Measurements from ENCODE around the gene PARM1. TPM values are rescaled to one million over a fixed set of nuclear protein-coding genes. Genes with fewer than 3 reads are reported as not detected.

The PARM1 gene
- total and polyA plus RNA-seq, 8 donors = 1.8 to 24.6 (median 8.4) TPM

DNA sequence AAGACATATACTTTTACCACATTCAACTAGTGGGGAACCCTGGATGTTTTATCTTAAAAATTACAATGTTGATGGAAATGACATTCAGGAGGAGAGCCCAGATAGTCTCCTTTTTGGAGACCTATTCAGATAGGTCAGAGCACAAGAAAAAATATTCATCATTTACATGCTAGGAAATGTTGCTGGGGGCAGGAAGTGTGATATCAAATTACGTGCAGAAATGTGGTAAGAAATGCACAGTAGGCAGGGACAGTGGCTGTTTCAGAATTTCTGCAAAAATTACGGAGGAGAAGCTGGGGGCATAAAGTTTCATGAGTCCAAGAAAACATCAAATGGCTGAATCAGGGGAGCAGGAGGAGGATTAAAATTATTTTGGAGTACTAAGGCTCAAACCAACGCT, 8.2 kb downstream of the PARM1 start:
- Histone ChIP-seq H3K4me3 (no peak overlapping the region), H3K27ac (no peak overlapping the region), H3K9me3 (no peaks in the 10 kb centered on the region), H3K36me3 (no peaks in the 10 kb centered on the region), H3K27me3 (no peaks in the 10 kb centered on the region), H3K4me1 (no peaks in the 10 kb centered on the region)
- intact Hi-C loops (cut with DNase I; ENCODE audit: low total_unique reads) = no loop called here
- DNase-seq = no peak
- WGBS, 5 donors = 79 to 85% (median 80%) methylated on average over 3 of the region's 3 CpGs
- no peak for TF ChIP-seq POLR2AphosphoS5 (IDR thresholded peaks at IDR 0.05)
- no peak for TF ChIP-seq POLR2A (IDR thresholded peaks at IDR 0.05)
- TF ChIP-seq, protein P1, sequence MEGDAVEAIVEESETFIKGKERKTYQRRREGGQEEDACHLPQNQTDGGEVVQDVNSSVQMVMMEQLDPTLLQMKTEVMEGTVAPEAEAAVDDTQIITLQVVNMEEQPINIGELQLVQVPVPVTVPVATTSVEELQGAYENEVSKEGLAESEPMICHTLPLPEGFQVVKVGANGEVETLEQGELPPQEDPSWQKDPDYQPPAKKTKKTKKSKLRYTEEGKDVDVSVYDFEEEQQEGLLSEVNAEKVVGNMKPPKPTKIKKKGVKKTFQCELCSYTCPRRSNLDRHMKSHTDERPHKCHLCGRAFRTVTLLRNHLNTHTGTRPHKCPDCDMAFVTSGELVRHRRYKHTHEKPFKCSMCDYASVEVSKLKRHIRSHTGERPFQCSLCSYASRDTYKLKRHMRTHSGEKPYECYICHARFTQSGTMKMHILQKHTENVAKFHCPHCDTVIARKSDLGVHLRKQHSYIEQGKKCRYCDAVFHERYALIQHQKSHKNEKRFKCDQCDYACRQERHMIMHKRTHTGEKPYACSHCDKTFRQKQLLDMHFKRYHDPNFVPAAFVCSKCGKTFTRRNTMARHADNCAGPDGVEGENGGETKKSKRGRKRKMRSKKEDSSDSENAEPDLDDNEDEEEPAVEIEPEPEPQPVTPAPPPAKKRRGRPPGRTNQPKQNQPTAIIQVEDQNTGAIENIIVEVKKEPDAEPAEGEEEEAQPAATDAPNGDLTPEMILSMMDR (IDR thresholded peaks at IDR 0.05) = no peak
- TF ChIP-seq EP300 (IDR thresholded peaks at IDR 0.05) = no peak

DNA sequence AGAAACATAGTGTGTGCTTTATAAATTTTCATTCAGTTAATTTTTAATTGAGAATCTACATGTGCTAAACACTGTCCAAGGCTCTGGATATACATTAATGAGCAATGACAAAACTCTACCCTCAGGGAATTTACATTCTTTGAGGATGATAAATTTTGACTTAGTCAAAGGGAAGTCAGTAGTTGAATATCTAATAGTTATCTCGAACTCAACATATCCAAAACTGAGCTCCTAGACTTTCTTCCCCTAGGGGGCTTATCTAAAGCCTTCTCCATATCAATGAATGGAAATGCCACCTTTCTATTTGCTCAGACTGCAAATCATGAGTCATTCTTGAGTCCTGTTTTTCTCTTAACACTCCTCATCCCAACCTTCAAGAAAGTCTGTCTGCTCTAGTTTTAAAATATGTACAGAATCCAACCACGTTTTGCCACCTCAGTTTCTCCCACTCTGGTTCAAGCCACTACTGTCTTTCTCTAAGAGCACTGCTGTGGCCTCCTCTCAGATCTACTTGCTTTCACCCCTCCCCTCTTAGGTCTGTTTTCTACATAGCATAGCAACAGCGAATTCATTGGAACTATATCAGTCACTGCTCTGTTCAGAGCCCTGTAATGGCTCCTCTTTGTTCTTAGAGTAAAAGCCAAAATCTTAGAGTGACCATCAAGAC, 9.5 kb downstream of the PARM1 start:
- Histone ChIP-seq H3K4me3 (no peak overlapping the region), H3K36me3 (no peaks in the 10 kb centered on the region), H3K27me3 (no peaks in the 10 kb centered on the region), H3K9me3 (no peaks in the 10 kb centered on the region), H3K4me1 (no peaks in the 10 kb centered on the region), H3K27ac (no peak overlapping the region)
- 72 to 90% (median 83%) methylated on average over 3 of the region's 3 CpGs for WGBS, 5 donors
- TF ChIP-seq EP300 (IDR thresholded peaks at IDR 0.05) = no peak
- intact Hi-C loops (cut with DNase I; ENCODE audit: low total_unique reads) = no loop called here
- DNase-seq = no peak

DNA sequence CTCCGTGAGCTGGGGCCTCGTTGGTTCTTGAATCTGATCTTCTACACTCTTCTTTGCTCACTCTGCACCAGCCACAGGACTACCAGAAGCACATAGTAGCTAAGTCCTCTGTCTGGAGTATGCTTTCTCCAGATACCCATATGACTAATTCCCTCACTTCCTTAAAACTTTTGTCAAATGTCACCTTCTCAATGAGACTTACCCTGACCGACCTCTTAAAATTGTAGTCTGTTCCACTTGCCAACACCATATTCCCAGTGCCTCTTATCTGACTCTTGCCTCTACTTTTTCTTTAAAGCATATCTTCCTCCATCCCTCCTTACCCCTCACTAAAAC, 10.0 kb downstream of the PARM1 start:
- WGBS, 5 donors = 88 to 96% (median 91%) methylated on average over 3 of the region's 3 CpGs
- no peaks in the 10 kb centered on the region for H3K9me3 ChIP-seq
- H3K36me3 ChIP-seq = no peaks in the 10 kb centered on the region
- H3K27me3 ChIP-seq = no peaks in the 10 kb centered on the region
- H3K4me1 ChIP-seq = no peaks in the 10 kb centered on the region
- no peak overlapping the region for H3K4me3 ChIP-seq
- no peak for TF ChIP-seq POLR2A (IDR thresholded peaks at IDR 0.05)
- TF ChIP-seq, protein P1 (IDR thresholded peaks at IDR 0.05) = no peak
- no peak for TF ChIP-seq EP300 (IDR thresholded peaks at IDR 0.05)
- no peak for TF ChIP-seq POLR2AphosphoS5 (IDR thresholded peaks at IDR 0.05)
- DNase-seq = no peak
- no peak overlapping the region for H3K27ac ChIP-seq
- intact Hi-C loops (cut with DNase I; ENCODE audit: low total_unique reads) = no loop called here

DNA sequence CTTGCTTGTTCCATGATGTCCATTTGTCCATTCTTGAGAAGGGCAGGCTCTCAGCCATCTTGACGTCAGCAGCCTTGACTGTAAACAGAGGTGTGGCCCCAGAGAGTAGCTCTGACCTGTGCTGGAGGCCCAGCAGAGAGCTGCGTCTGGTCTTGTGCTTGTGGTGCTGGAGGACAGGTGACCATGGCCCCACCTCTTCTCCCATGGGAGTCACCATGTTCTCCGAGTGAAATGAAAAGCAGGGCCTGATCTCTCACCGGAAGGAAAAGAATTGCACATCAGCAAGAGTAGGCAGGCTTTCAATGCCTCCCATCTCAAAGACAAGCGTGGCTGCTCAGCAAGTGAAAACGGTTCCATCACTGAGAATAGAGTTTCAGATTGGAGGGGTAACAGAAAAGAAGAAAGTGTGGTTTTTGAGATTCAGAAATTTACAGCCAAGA, 11.5 kb downstream of the PARM1 start:
- no peak overlapping the region for H3K4me3 ChIP-seq
- H3K36me3 ChIP-seq = no peaks in the 10 kb centered on the region
- H3K27ac ChIP-seq = no peak overlapping the region
- TF ChIP-seq POLR2A (IDR thresholded peaks at IDR 0.05) (no peak), POLR2AphosphoS5 (IDR thresholded peaks at IDR 0.05) (no peak), EP300 (IDR thresholded peaks at IDR 0.05) (no peak)
- TF ChIP-seq, protein P1 (IDR thresholded peaks at IDR 0.05) = no peak
- no peaks in the 10 kb centered on the region for H3K27me3 ChIP-seq
- intact Hi-C loops (cut with DNase I; ENCODE audit: low total_unique reads) = no loop called here
- 65 to 75% (median 67%) methylated on average over 6 of the region's 6 CpGs for WGBS, 5 donors
- no peaks in the 10 kb centered on the region for H3K4me1 ChIP-seq
- DNase-seq = peak; percentile 30 to 70
- H3K9me3 ChIP-seq = no peaks in the 10 kb centered on the region

DNA sequence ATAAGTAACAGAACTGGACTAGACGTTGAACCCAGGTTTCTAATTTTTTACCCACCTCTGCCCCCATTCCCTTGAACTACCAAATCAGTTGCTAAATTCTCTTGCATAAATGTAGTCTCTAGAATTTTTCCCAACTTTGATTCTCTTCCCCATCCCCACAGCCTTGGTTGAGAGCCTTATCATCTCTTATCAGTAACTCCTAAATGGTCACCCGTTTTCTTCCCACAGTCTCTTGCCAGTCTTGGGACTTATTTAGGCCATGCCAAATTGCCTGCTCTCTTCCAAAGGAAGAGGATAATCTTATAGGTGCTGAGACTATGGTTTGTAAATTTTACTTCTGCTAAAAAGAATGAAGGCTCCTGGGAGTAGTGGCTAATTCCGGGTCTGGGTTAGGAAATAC, 13.3 kb downstream of the PARM1 start:
- no peaks in the 10 kb centered on the region for H3K4me1 ChIP-seq
- H3K36me3 ChIP-seq = no peaks in the 10 kb centered on the region
- 59 to 75% (median 63%) methylated on average over 3 of the region's 3 CpGs for WGBS, 5 donors
- H3K9me3 ChIP-seq = no peaks in the 10 kb centered on the region
- no peaks in the 10 kb centered on the region for H3K27me3 ChIP-seq
- no peak overlapping the region for H3K27ac ChIP-seq
- intact Hi-C loops (cut with DNase I; ENCODE audit: low total_unique reads) = no loop called here
- TF ChIP-seq, protein P1 (IDR thresholded peaks at IDR 0.05) = no peak
- TF ChIP-seq POLR2A (IDR thresholded peaks at IDR 0.05) = no peak
- TF ChIP-seq EP300 (IDR thresholded peaks at IDR 0.05) = no peak
- no peak for TF ChIP-seq POLR2AphosphoS5 (IDR thresholded peaks at IDR 0.05)
- H3K4me3 ChIP-seq = no peak overlapping the region
- DNase-seq = no peak
